ENCODE results near the gene HIVEP2. TPM values are rescaled to one million over a fixed set of nuclear protein-coding genes. Genes with fewer than 3 reads are reported as not detected.

The HIVEP2 gene
- total RNA-seq, 1 experiment from 2014 or later = 4.2 TPM

DNA sequence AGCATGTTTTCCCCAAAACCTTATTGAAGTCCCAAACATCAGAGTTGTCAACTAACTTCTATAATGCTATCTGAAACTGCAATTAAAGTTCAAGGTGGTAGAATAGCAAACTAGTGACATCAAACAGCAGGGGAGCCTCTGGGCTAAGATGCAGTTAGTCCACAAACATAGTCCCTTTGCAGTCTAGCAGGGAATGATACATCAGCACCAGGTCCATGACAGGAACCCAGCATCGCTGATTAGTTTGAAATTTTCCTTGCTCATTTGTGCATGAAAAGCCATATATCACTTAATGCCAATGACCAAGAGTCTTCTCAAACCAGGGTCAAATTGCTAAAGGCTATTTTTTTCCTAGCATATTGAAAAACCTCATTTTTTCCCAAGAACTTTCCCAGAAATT is 145.3 kb downstream of the HIVEP2 start:
- Histone ChIP-seq H2AK5ac (ENCODE audit: insufficient read length, low read length) (no peak overlapping the region), H3K56ac (ENCODE audit: insufficient read length, low read depth, low read length) (no peak overlapping the region), H2BK20ac (ENCODE audit: low read depth, low read length, poor library complexity, severe bottlenecking) (no peak overlapping the region), H3T11ph (ENCODE audit: low read length) (no peak overlapping the region), H2BK15ac (ENCODE audit: low read depth, low read length) (no peak overlapping the region), H2BK12ac (ENCODE audit: insufficient read length, low read depth, low read length) (no peak overlapping the region), H3K9ac (ENCODE audit: extremely low read depth, insufficient read length, low read length) (no peak overlapping the region), H2AFZ (ENCODE audit: low read length) (no peak overlapping the region), H4K20me1 (ENCODE audit: control insufficient read depth, insufficient read depth, insufficient read length) (no peaks in the 10 kb centered on the region), H2BK120ac (ENCODE audit: low read depth, low read length, poor library complexity, severe bottlenecking) (no peak overlapping the region), H3K4me1 (ENCODE audit: insufficient read depth, low read length) (peaks cover 5% of the 10 kb centered on the region; the same call in 1 of the 2 replicates), H3K4me2 (ENCODE audit: insufficient read depth, insufficient read length, low read length) (no peak overlapping the region), H3K9me3 (ENCODE audit: control insufficient read depth, low read depth, low read length) (no peaks in the 10 kb centered on the region), H4K8ac (replicated peaks; ENCODE audit: insufficient read length, low read depth, low read length) (no peak overlapping the region), H4K91ac (ENCODE audit: insufficient read length, low read depth, low read length) (no peak overlapping the region), H3K27ac (ENCODE audit: insufficient read length, low read depth, low read length) (no peak overlapping the region), H3K4ac (ENCODE audit: low read depth, low read length) (no peak overlapping the region), H3K79me1 (ENCODE audit: insufficient read depth, low read depth, low read length, poor library complexity, severe bottlenecking) (no peaks in the 10 kb centered on the region), H2BK5ac (ENCODE audit: insufficient read length, low read length) (no peak overlapping the region), H3K18ac (ENCODE audit: insufficient read length, low read depth, low read length) (no peak overlapping the region), H3K27me3 (ENCODE audit: insufficient read depth, low read length) (no peaks in the 10 kb centered on the region), H3K79me2 (ENCODE audit: insufficient read depth, low read length) (no peaks in the 10 kb centered on the region), H3K23me2 (ENCODE audit: insufficient read length, low read depth, low read length, poor library complexity, severe bottlenecking) (no peaks in the 10 kb centered on the region), H4K5ac (ENCODE audit: insufficient read length, low read depth, low read length) (no peak overlapping the region), H3K23ac (ENCODE audit: insufficient read length, low read depth, low read length) (no peak overlapping the region), H3K14ac (ENCODE audit: insufficient read depth, low read length) (no peak overlapping the region)
- H3K36me3 Mint-ChIP-seq (ENCODE audit: insufficient read depth in 1 of 3, low read depth in 3 of 3) = no peaks in the 10 kb centered on the region
- H3K27me3 Mint-ChIP-seq (ENCODE audit: low read depth) = no peaks in the 10 kb centered on the region
- H3K4me3 Mint-ChIP-seq = no peak overlapping the region
- WGBS (ENCODE audit: extremely low coverage, insufficient read length, low lambda C conversion rate) = no CpG with 5 or more reads among the region's 1 CpG
- H3K4me1 Mint-ChIP-seq = peaks cover 6 to 8% of the 10 kb centered on the region in 2 experiments
- H3K27ac Mint-ChIP-seq = no peak overlapping the region
- no peak for TF ChIP-seq CTCF (conservative IDR thresholded peaks at IDR 0.05)
- no peaks in the 10 kb centered on the region for H3K9me3 Mint-ChIP-seq
- DNase-seq = no peak
